Breast epithelium (tissue), 4 donors: ENCODE results near the gene ZNF579. TPM values are rescaled to one million over a fixed set of nuclear protein-coding genes. Genes with fewer than 3 reads are reported as not detected.

Source experiments
- DNase-seq, 2 donors: peaks; one replicate each; pipeline ENCODE4 v3.0.0-alpha.2; 2019; ENCODE audit warnings: low spot score in 2 of 2
- H3K27ac ChIP-seq, 2 donors: fragments of 200-600 bp; sonication (generic) in 1 of 2; one replicate each; pipeline ENCODE4 v1.5.1; 2016 to 2019; ENCODE audit warnings: mild to moderate bottlenecking in 1 of 2
- H3K27me3 ChIP-seq, 2 donors: fragments of 200-600 bp; sonication (generic) in 1 of 2; one replicate each; pipeline versions ENCODE4 v1.5.1 to v1.6.0; 2017 to 2019; ENCODE audit warnings: control low read depth in 1 of 2, mild to moderate bottlenecking in 1 of 2
- H3K36me3 ChIP-seq: fragments of 200-600 bp; one replicate; pipeline ENCODE4 v1.5.1; 2019
- H3K4me1 ChIP-seq, 2 donors: fragments of 200-600 bp; sonication (generic); one replicate each; pipeline ENCODE4 v1.5.1; 2016 to 2019; ENCODE audit warnings: control low read depth in 1 of 2
- H3K4me3 ChIP-seq, 3 donors: fragments of 200-600 bp; sonication (generic); 1 replicate in 2 of 3; 2 replicates in 1 of 3; pipeline ENCODE4 v1.5.1; 2016 to 2019; ENCODE audit warnings: mild to moderate bottlenecking in 3 of 3, moderate library complexity in 2 of 3
- H3K9me3 ChIP-seq, 2 donors: fragments of 200-600 bp; sonication (generic) in 1 of 2; one replicate each; pipeline ENCODE4 v1.5.1; 2016 to 2019; ENCODE audit warnings: control low read depth in 1 of 2
- CTCF ChIP-seq, 3 donors: fragments of 450-650 bp; IDR thresholded peaks; one replicate each; pipeline ENCODE4 v1.5.1; 2016 to 2017; ENCODE audit warnings: antibody characterized with exemption in 3 of 3, mild to moderate bottlenecking in 3 of 3, moderate library complexity in 3 of 3
- POLR2A ChIP-seq: fragments of 450-650 bp; IDR thresholded peaks from one replicate; pipeline ENCODE4 v1.6.1; 2016; ENCODE audit warnings: antibody characterized with exemption, mild to moderate bottlenecking, moderate library complexity
- POLR2AphosphoS5 ChIP-seq, 3 donors: sonication (generic); formaldehyde crosslinking; IDR thresholded peaks; one replicate each; pipeline ENCODE4 v1.6.1; 2017; ENCODE audit warnings: antibody characterized with exemption in 3 of 3
- intact Hi-C: fragments of 100-400 bp; cut with DNase I; formaldehyde crosslinking; loops from one replicate; pipeline ENCODE4 v1.15.1; 2023; ENCODE audit warnings: low total_unique reads
- total RNA-seq, 3 donors: library from RNA; depleted of rRNA; stranded (reverse); fragments of >200 nt; gene quantifications; one replicate each; pipeline ENCODE4 v1.1.0, GENCODE V29; 2016

ZNF579 gene
- total RNA-seq, 3 donors from 2014 or later: 1.6 to 2.3 (median 1.6) TPM

- H3K27ac ChIP-seq: no peak overlapping the region
- no peak for TF ChIP-seq POLR2A
- TF ChIP-seq POLR2AphosphoS5 (IDR thresholded peaks at IDR 0.05): no peak
- no peak for TF ChIP-seq CTCF (IDR thresholded peaks at IDR 0.05)
- H3K27me3 ChIP-seq: no peaks in the 10 kb centered on the region
- H3K4me1 ChIP-seq: peaks cover 0 to 3% of the 10 kb centered on the region in 2 donors
- H3K9me3 ChIP-seq: no peaks in the 10 kb centered on the region
- H3K36me3 ChIP-seq: no peaks in the 10 kb centered on the region
- no peak overlapping the region for H3K4me3 ChIP-seq
- no peak for DNase-seq
- intact Hi-C loops: no loop called here
Measured at GRCh38 chr19:55528030-55528803, 52.4 kb downstream of the ZNF579 start.

- Histone ChIP-seq H3K27ac (no peak overlapping the region), H3K9me3 (no peaks in the 10 kb centered on the region), H3K4me3 (no peak overlapping the region), H3K36me3 (no peaks in the 10 kb centered on the region), H3K27me3 (no peaks in the 10 kb centered on the region), H3K4me1 (peaks cover 0 to 3% of the 10 kb centered on the region in 2 donors)
- no peak for DNase-seq
- TF ChIP-seq CTCF (IDR thresholded peaks at IDR 0.05) (no peak), POLR2A (no peak), POLR2AphosphoS5 (IDR thresholded peaks at IDR 0.05) (no peak)
- intact Hi-C loops: no loop called here
Measured at GRCh38 chr19:55527197-55528029, 53.2 kb downstream of the ZNF579 start.

Other genes starting within 250 kb of the ZNF579 start
- gene KMT5C, start 241.0 kb downstream of the ZNF579 start, total RNA-seq: 10 to 100 TPM in 2 of 3 donors, 1 to 10 TPM in 1; 6.1 to 20.8 (median 18.4) TPM
- 1 to 10 TPM in 1 of 3 donors, under 1 TPM in 1, not detected in 1; 0.73 to 1.3 TPM for gene COX6B2, start 226.1 kb downstream of the ZNF579 start, total RNA-seq
- not detected for gene GARIN5B, start 217.6 kb downstream of the ZNF579 start, total RNA-seq
- 1 to 10 TPM in 1 of 3 donors, under 1 TPM in 1, not detected in 1; 0.29 to 1.3 TPM for gene IL11, start 210.4 kb downstream of the ZNF579 start, total RNA-seq
- gene TMEM190, start 204.0 kb downstream of the ZNF579 start, total RNA-seq: not detected
- 10 to 100 TPM in 1 of 3 donors, 1 to 10 TPM in 2; 4.5 to 12.7 (median 9.8) TPM for gene TMEM238, start 196.6 kb downstream of the ZNF579 start, total RNA-seq
- 100 to 1,000 TPM; 462 to 673 (median 471) TPM for gene RPL28, start 194.9 kb downstream of the ZNF579 start, total RNA-seq
- gene UBE2S, start 173.1 kb downstream of the ZNF579 start, total RNA-seq: 1 to 10 TPM; 7.2 to 9.0 (median 8.9) TPM
- under 1 TPM in 1 of 3 donors, not detected in 2; 0.29 TPM for gene SHISA7, start 137.5 kb downstream of the ZNF579 start, total RNA-seq
- gene ISOC2, start 119.2 kb downstream of the ZNF579 start, total RNA-seq: 10 to 100 TPM; 42.7 to 71.5 (median 57.0) TPM
- not detected for gene C19orf85, start 116.1 kb downstream of the ZNF579 start, total RNA-seq
- 1 to 10 TPM; 2.1 to 4.4 (median 4.3) TPM for gene ZNF628, start 104.2 kb downstream of the ZNF579 start, total RNA-seq
- gene NAT14, start 95.7 kb downstream of the ZNF579 start, total RNA-seq: 10 to 100 TPM in 2 of 3 donors, 1 to 10 TPM in 1; 1.9 to 11.3 (median 10.8) TPM
- 1 to 10 TPM; 3.6 to 7.2 (median 3.8) TPM for gene SSC5D, start 92.4 kb downstream of the ZNF579 start, total RNA-seq
- gene SBK2, start 43.7 kb downstream of the ZNF579 start, total RNA-seq: not detected
- 1 to 10 TPM in 1 of 3 donors, not detected in 2; 1.3 TPM for gene SBK3, start 35.3 kb downstream of the ZNF579 start, total RNA-seq
- gene FIZ1, start 18.7 kb upstream of the ZNF579 start, total RNA-seq: 1 to 10 TPM; 3.7 to 7.5 (median 6.1) TPM
- 10 to 100 TPM; 22.3 to 25.6 (median 25.4) TPM for gene ZNF524, start 19.4 kb upstream of the ZNF579 start, total RNA-seq
- 1 to 10 TPM; 3.2 to 5.0 (median 3.9) TPM for gene ZNF865, start 24.8 kb upstream of the ZNF579 start, total RNA-seq
- gene ZNF784, start 43.7 kb upstream of the ZNF579 start, total RNA-seq: 1 to 10 TPM; 2.6 to 6.7 (median 4.9) TPM
- gene ZNF580, start 60.2 kb upstream of the ZNF579 start, total RNA-seq: 10 to 100 TPM; 21.0 to 24.3 (median 22.4) TPM
- 10 to 100 TPM; 10.7 to 16.8 (median 16.7) TPM for gene ZNF581, start 62.8 kb upstream of the ZNF579 start, total RNA-seq
- 10 to 100 TPM in 2 of 3 donors, 1 to 10 TPM in 1; 7.9 to 10.5 (median 10.2) TPM for gene CCDC106, start 67.4 kb upstream of the ZNF579 start, total RNA-seq
- gene U2AF2, start 74.2 kb upstream of the ZNF579 start, total RNA-seq: 10 to 100 TPM; 82.5 to 93.4 (median 85.3) TPM
- gene EPN1, start 94.4 kb upstream of the ZNF579 start, total RNA-seq: 10 to 100 TPM; 22.2 to 47.2 (median 27.5) TPM
- not detected for gene NLRP9, start 157.6 kb upstream of the ZNF579 start, total RNA-seq
- gene RFPL4A, start 178.2 kb upstream of the ZNF579 start, total RNA-seq: not detected
- gene RFPL4AL1, start 188.3 kb upstream of the ZNF579 start, total RNA-seq: not detected